ENCODE measurements around the gene TBC1D9B. TPM values are rescaled to one million over a fixed set of nuclear protein-coding genes. Genes with fewer than 3 reads are reported as not detected.

The TBC1D9B gene
- total and polyA plus RNA-seq, 9 of the 15 experiments (the other 6 are each of a cell fraction or from before 2014, with no cell fraction given), result 2.9 to 59.1 (median 33.5) TPM

DNA sequence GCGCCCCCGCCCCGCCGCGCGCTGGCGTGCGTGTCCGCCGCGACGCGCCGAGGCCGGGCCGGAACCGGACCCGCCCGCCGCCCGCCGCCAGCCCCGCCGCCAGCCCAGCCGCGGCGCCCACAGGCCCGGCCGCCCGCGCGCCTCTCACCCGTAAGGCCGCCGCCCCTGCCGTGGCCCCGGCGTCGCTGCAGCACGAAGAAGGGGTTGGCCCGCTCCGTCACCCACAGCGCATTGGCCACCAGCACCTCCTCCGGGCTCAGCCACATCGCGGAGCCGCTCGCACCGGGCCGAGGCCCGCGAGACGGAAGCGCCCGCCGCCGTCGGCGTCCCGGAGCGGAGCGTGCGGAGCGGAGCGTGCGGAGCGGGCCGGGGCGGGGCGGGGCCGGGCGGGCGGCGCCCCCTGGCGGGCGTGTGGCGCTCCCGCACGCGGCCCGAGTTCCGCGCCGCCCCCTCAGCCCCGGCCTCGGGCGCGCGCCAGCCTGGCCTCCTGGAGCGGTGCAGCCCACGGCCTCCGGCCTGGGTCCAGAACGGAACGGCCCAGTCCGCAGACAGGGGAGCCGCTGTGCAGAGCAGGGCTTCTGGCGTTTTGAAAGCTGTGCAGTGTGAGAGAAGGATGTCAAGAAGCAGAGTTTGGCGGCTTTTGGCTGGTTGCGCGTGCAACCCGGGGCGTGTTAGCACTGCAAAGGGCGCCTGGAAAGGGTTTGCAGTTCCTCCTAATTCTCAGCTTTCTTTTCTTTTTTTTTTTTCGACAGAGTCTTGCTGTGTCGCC, at the start of gene TBC1D9B (continued):
- TF ChIP-seq, protein P1, sequence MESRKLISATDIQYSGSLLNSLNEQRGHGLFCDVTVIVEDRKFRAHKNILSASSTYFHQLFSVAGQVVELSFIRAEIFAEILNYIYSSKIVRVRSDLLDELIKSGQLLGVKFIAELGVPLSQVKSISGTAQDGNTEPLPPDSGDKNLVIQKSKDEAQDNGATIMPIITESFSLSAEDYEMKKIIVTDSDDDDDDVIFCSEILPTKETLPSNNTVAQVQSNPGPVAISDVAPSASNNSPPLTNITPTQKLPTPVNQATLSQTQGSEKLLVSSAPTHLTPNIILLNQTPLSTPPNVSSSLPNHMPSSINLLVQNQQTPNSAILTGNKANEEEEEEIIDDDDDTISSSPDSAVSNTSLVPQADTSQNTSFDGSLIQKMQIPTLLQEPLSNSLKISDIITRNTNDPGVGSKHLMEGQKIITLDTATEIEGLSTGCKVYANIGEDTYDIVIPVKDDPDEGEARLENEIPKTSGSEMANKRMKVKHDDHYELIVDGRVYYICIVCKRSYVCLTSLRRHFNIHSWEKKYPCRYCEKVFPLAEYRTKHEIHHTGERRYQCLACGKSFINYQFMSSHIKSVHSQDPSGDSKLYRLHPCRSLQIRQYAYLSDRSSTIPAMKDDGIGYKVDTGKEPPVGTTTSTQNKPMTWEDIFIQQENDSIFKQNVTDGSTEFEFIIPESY (CRISPR knock-in tag; IDR thresholded peaks at IDR 0.05), result peak; percentile 98
- no peak for TF ChIP-seq BCL6 (CRISPR knock-in tag; IDR thresholded peaks at IDR 0.05)
- TF ChIP-seq ZNF24 (IDR thresholded peaks at IDR 0.05), result peak; percentile 40; the same call in 1 of the 2 replicates
- no peak for TF ChIP-seq MED1 (CRISPR knock-in tag; IDR thresholded peaks at IDR 0.05; ENCODE audit: borderline replicate concordance)
- TF ChIP-seq, protein P2, sequence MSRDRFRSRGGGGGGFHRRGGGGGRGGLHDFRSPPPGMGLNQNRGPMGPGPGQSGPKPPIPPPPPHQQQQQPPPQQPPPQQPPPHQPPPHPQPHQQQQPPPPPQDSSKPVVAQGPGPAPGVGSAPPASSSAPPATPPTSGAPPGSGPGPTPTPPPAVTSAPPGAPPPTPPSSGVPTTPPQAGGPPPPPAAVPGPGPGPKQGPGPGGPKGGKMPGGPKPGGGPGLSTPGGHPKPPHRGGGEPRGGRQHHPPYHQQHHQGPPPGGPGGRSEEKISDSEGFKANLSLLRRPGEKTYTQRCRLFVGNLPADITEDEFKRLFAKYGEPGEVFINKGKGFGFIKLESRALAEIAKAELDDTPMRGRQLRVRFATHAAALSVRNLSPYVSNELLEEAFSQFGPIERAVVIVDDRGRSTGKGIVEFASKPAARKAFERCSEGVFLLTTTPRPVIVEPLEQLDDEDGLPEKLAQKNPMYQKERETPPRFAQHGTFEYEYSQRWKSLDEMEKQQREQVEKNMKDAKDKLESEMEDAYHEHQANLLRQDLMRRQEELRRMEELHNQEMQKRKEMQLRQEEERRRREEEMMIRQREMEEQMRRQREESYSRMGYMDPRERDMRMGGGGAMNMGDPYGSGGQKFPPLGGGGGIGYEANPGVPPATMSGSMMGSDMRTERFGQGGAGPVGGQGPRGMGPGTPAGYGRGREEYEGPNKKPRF (IDR thresholded peaks at IDR 0.05; ENCODE audit: low read depth, low read length), result no peak
- no peak for TF ChIP-seq ZNF384 (IDR thresholded peaks at IDR 0.05; ENCODE audit: low read depth, low read length)
- TF ChIP-seq FOSL1 (tag; conservative IDR thresholded peaks at IDR 0.05), result no peak
- TF ChIP-seq RBFOX2 (IDR thresholded peaks at IDR 0.05; ENCODE audit: low read depth, low read length), result peak; percentile 69
- no peak for TF ChIP-seq NFIX (CRISPR knock-in tag; IDR thresholded peaks at IDR 0.05; ENCODE audit: low read depth)
- TF ChIP-seq, protein P3, sequence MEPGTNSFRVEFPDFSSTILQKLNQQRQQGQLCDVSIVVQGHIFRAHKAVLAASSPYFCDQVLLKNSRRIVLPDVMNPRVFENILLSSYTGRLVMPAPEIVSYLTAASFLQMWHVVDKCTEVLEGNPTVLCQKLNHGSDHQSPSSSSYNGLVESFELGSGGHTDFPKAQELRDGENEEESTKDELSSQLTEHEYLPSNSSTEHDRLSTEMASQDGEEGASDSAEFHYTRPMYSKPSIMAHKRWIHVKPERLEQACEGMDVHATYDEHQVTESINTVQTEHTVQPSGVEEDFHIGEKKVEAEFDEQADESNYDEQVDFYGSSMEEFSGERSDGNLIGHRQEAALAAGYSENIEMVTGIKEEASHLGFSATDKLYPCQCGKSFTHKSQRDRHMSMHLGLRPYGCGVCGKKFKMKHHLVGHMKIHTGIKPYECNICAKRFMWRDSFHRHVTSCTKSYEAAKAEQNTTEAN (CRISPR knock-in tag; IDR thresholded peaks at IDR 0.05), result no peak
- TF ChIP-seq MBD2 (IDR thresholded peaks at IDR 0.05; ENCODE audit: borderline replicate concordance, low read depth), result no peak
- TF ChIP-seq, protein P4, sequence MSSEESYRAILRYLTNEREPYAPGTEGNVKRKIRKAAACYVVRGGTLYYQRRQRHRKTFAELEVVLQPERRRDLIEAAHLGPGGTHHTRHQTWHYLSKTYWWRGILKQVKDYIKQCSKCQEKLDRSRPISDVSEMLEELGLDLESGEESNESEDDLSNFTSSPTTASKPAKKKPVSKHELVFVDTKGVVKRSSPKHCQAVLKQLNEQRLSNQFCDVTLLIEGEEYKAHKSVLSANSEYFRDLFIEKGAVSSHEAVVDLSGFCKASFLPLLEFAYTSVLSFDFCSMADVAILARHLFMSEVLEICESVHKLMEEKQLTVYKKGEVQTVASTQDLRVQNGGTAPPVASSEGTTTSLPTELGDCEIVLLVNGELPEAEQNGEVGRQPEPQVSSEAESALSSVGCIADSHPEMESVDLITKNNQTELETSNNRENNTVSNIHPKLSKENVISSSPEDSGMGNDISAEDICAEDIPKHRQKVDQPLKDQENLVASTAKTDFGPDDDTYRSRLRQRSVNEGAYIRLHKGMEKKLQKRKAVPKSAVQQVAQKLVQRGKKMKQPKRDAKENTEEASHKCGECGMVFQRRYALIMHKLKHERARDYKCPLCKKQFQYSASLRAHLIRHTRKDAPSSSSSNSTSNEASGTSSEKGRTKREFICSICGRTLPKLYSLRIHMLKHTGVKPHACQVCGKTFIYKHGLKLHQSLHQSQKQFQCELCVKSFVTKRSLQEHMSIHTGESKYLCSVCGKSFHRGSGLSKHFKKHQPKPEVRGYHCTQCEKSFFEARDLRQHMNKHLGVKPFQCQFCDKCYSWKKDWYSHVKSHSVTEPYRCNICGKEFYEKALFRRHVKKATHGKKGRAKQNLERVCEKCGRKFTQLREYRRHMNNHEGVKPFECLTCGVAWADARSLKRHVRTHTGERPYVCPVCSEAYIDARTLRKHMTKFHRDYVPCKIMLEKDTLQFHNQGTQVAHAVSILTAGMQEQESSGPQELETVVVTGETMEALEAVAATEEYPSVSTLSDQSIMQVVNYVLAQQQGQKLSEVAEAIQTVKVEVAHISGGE (CRISPR knock-in tag; IDR thresholded peaks at IDR 0.05), result peak in 1 of 3 experiments; percentile 59; a peak in 2 of 6 replicates
- TF ChIP-seq POLR2AphosphoS5 (IDR thresholded peaks at IDR 0.05; ENCODE audit: control insufficient read depth, insufficient read depth, low read depth, low read length), result 0 out of 2 replicates have a peak, but pooled peaks have one; percentile 41
- TF ChIP-seq IFI16 (CRISPR knock-in tag; IDR thresholded peaks at IDR 0.05), result no peak
- TF ChIP-seq BHLHE40 (IDR thresholded peaks at IDR 0.05; ENCODE audit: low read length), result peak; percentile 47; the same call in 1 of the 2 replicates
- TF ChIP-seq ARNT (IDR thresholded peaks at IDR 0.05), result no peak
- no peak for TF ChIP-seq GABPB1 (CRISPR knock-in tag; IDR thresholded peaks at IDR 0.05)

Data from K562 (cell line).